Activated CD8-positive, alpha-beta memory T cell treated with anti-CD3 and anti-CD28 coated beads for 24 hours (primary cell): ENCODE measurements around the gene MCHR1.

Experiments
- DNase-seq: peaks from one replicate; pipeline ENCODE4 v3.0.0-alpha.2; 2020

The MCHR1 gene

DNA sequence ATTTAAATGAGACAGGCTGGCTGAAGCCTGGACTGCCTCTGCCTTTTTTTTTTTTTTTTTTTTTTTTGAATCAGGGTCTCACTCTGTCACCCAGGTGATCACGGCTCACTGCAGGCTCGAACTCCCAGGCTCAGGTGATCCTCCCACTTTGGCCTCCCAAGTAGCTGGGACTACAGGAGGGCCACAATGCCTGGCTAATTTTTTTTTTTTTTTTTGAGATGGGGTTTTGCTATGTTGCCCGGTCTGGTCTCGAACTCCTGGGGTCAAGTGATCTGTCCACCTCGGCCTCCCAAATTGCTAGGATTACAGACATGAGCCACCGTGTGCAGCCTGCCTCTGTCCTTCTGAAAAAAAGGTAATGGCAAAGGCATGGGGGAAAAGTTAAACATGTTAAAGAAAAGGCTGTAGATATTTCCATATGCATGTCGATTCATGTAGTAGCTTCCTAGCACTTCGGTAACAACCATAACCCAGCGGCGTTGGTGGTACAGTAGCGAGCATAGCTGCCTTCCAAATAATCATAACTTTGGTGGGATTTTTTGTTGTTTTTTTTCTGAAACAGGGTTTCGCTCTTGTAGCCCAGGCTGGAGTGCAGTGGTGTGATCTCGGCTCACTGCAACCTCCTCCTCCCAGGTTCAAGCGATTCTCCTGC is 48.8 kb downstream of the MCHR1 start:
- DNase-seq: no peak

- DNase-seq: peak; percentile 75
These were observed 49.5 kb downstream of the MCHR1 start for GRCh38 chr22:40728731-40729189.

GRCh38 chr22:40729284-40729683 is 50.0 kb downstream of the MCHR1 start:
- DNase-seq: no peak
